HG03354 (cell line): ENCODE results near the gene ABCD1.
A peak's percentile ranks its signal among the peaks of the same experiment; 100 is the strongest.
"Not testable (repeated sequence)": the region's sequence is repeated elsewhere in the genome, so short reads cannot be mapped to it uniquely, and the experiment has no call there.

ENCODE experiments used
- ATAC-seq: cut with Tn5 transposase; IDR thresholded peaks from one replicate; pipeline ENCODE4 v1.9.1; 2021; ENCODE audit warnings: mild to moderate bottlenecking; ENCODE audit not compliant: unreplicated experiment, poor library complexity, severe bottlenecking

The ABCD1 gene

GRCh38 chrX:153724252-153725038 is at the start of gene ABCD1, which contains the start of gene BCAP31:
TSS of gene ABCD1 (plus strand) at chrX:153724856. CDS start at chrX:153725267, 411 bp downstream.
TSS of gene BCAP31 (minus strand) at chrX:153724387. CDS start at chrX:153723244, 1,143 bp downstream.
- peak; percentile 57 for ATAC-seq

GRCh38 chrX:153681175-153681574 is 43.5 kb upstream of the ABCD1 start:
- no peak for ATAC-seq

GRCh38 chrX:153683486-153683885 is 41.2 kb upstream of the ABCD1 start:
- ATAC-seq = not testable (repeated sequence)

GRCh38 chrX:153684467-153685155 is 40.0 kb upstream of the ABCD1 start:
- ATAC-seq = no peak

- no peak for ATAC-seq
Observed at GRCh38 chrX:153685156-153685536, 39.5 kb upstream of the ABCD1 start.

GRCh38 chrX:153685751-153686696 is 38.6 kb upstream of the ABCD1 start:
- no peak for ATAC-seq

- no peak for ATAC-seq
Observed at GRCh38 chrX:153686711-153687110, 37.9 kb upstream of the ABCD1 start.

- ATAC-seq = no peak
Observed at GRCh38 chrX:153687121-153688039, 37.3 kb upstream of the ABCD1 start, which contains the start of gene SLC6A8. TSS of gene SLC6A8 (plus strand) at chrX:153687926. CDS start at chrX:153688575, 649 bp downstream.

GRCh38 chrX:153688071-153688470 is 36.6 kb upstream of the ABCD1 start:
- no peak for ATAC-seq

GRCh38 chrX:153688506-153688905 is 36.1 kb upstream of the ABCD1 start:
- ATAC-seq = no peak

- no peak for ATAC-seq
Observed at GRCh38 chrX:153688911-153689590, 35.6 kb upstream of the ABCD1 start.

- no peak for ATAC-seq
Observed at GRCh38 chrX:153689654-153690465, 34.8 kb upstream of the ABCD1 start.

GRCh38 chrX:153690466-153690865 is 34.2 kb upstream of the ABCD1 start:
- ATAC-seq = no peak

GRCh38 chrX:153691032-153691827 is 33.4 kb upstream of the ABCD1 start:
- ATAC-seq = not testable (repeated sequence)

GRCh38 chrX:153692003-153692402 is 32.7 kb upstream of the ABCD1 start:
- no peak for ATAC-seq

- no peak for ATAC-seq
Observed at GRCh38 chrX:153692611-153693156, 32.0 kb upstream of the ABCD1 start.
